Adrenal gland (tissue), 12 donors: ENCODE results near the gene NPY1R. TPM values are rescaled to one million over a fixed set of nuclear protein-coding genes. Genes with fewer than 3 reads are reported as not detected.

ENCODE experiments used
- DNase-seq, 7 donors: peaks; one replicate each; pipeline ENCODE4 v3.0.0-alpha.2; 2019 to 2020
- H3K27ac ChIP-seq, 5 donors: fragments of 200-600 bp; sonication (generic) in 4 of 5; 1 replicate in 3 of 5; 2 replicates in 2 of 5; pipeline versions ENCODE4 v1.5.1 to v1.8.0; 2016 to 2020; ENCODE audit warnings: mild to moderate bottlenecking in 1 of 5
- H3K27me3 ChIP-seq: fragments of 200-600 bp; 2 replicates; pipeline ENCODE4 v1.8.0; 2021
- H3K36me3 ChIP-seq, 2 donors: fragments of 200-600 bp; replicated peaks in 1 of 2; 1 replicate in 1 of 2; 2 replicates in 1 of 2; pipeline versions ENCODE4 v1.5.1 to v1.8.0; 2018 to 2022
- H3K4me1 ChIP-seq, 2 donors: fragments of 200-600 bp; replicated peaks in 1 of 2; 1 replicate in 1 of 2; 2 replicates in 1 of 2; pipeline versions ENCODE4 v1.5.1 to v1.8.0; 2018 to 2021
- H3K4me3 ChIP-seq, 4 donors: fragments of 200-600 bp; sonication (generic) in 3 of 4; one replicate each; pipeline ENCODE4 v1.5.1; 2016 to 2018
- H3K9me3 ChIP-seq, 3 donors: fragments of 200-600 bp; sonication (generic) in 1 of 3; replicated peaks in 1 of 3; 1 replicate in 2 of 3; 2 replicates in 1 of 3; pipeline versions ENCODE4 v1.5.1 to v1.8.0; 2016 to 2021
- POLR2A ChIP-seq, 2 donors: fragments of 450-650 bp; IDR thresholded peaks; one replicate each; pipeline ENCODE4 v1.6.1; 2017; ENCODE audit warnings: antibody characterized with exemption in 2 of 2, mild to moderate bottlenecking in 2 of 2, moderate library complexity in 1 of 2
- WGBS, 4 donors: extraction: QIAGEN DNeasy Blood & Tissue Kit in 2 of 4; methylation state at CpG; one replicate each; pipeline versions ENCODE4 v1.1.5 to v1.1.7; 2013 to 2017; 5-methylcytosine and 5-hydroxymethylcytosine counted together
- intact Hi-C, 2 donors: fragments of 100-400 bp; cut with DNase I; formaldehyde crosslinking; loops; one replicate each; pipeline versions ENCODE4 v1.14.1 to v1.15.0; 2022 to 2023
- polyA plus RNA-seq, 3 donors: library from polyadenylated mRNA; stranded (reverse); fragments of 200-250 nt in 2 of 3; fragments of 350-450 nt in 1 of 3; fragmentation: Illumina TruSeq in 1 of 3; extraction: RNeasy Lipid Tissue Mini Kit (QIAGEN cat#74804) in 1 of 3; gene quantifications; one replicate each; pipeline ENCODE4 v1.2.3, GENCODE V29; 2013 to 2014
- total RNA-seq, 9 donors: library from RNA; depleted of rRNA in 4 of 9; stranded (reverse); fragments of >200 nt in 4 of 9; fragments of 120-200 nt in 1 of 9; fragmentation: NEBNext Ultra II Directional in 1 of 9; extraction: Animal tissue kit (Norgen Biotek cat#: 25700) in 1 of 9; gene quantifications; one replicate each; pipeline versions ENCODE4 v1.1.0 to v1.2.4, GENCODE V29; 2013 to 2023
- TF ChIP-seq, protein P1 (sequence below), 6 experiments: fragments of 450-650 bp in 4 of 6; fragments of 200-600 bp in 2 of 6; sonication (generic) in 1 of 6; IDR thresholded peaks; 1 replicate in 5 of 6; 2 replicates in 1 of 6; pipeline versions ENCODE4 v1.5.1 to v1.8.0; 2016 to 2021; ENCODE audit warnings: antibody characterized with exemption in 6 of 6, mild to moderate bottlenecking in 2 of 6, moderate library complexity in 1 of 6
- donor health status: healthy with polysubstance abuse.
- donor health status: Bipolar disorder and iron deficiency.
- donor health status: DM: yes; HTN: yes; CAD: no.
- donor health status: DM: no; HTN: no; CAD: no.
- donor health status: DM: no; HTN: no; CAD: no.
- donor health status: DM: yes; HTN: yes; CAD: no.

NPY1R gene
- total and polyA plus RNA-seq, 12 donors: 6.9 to 105 (median 37.7) TPM

DNA sequence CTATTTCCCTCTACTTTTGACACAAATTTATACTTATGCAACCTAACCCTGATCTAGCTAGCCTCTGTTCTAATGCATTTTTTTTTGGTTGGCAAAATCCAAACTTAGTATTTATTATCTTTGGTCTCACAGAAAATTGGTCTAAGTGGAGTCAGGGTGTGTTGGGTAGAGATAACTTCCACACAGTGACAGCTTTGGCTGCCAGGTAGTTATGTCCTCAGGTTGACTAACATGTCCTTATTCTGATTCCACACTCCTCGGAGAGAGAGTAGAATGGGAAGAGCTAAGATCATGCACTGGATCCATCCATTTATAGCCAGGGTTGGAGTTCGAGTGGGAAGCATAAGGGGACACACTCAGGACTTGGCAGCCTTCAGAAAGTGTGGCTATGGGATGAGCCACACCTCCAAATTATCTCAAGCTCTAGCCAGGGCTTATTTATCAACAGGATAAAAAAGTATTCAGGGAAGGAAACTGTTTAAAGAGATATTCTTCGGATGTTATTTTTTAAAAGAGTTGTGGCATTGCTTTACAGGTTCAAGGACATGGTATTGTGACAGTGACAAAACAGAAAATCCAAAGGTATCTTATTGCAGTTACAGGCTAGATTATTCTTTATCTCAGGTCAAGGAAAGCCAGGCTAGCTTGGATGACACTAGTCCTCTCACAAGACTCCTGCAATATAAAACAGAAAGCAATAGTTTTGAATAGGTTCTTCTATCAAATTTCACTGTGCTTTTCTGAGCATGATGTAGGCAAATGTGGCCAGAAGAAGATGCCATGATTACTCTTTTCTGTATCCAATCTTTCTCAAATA, 51.5 kb downstream of the NPY1R start:
- no peaks in the 10 kb centered on the region for H3K27me3 ChIP-seq
- no peak overlapping the region for H3K4me3 ChIP-seq
- H3K27ac ChIP-seq: no peak overlapping the region
- no peak for TF ChIP-seq POLR2A (IDR thresholded peaks at IDR 0.05)
- TF ChIP-seq, protein P1, sequence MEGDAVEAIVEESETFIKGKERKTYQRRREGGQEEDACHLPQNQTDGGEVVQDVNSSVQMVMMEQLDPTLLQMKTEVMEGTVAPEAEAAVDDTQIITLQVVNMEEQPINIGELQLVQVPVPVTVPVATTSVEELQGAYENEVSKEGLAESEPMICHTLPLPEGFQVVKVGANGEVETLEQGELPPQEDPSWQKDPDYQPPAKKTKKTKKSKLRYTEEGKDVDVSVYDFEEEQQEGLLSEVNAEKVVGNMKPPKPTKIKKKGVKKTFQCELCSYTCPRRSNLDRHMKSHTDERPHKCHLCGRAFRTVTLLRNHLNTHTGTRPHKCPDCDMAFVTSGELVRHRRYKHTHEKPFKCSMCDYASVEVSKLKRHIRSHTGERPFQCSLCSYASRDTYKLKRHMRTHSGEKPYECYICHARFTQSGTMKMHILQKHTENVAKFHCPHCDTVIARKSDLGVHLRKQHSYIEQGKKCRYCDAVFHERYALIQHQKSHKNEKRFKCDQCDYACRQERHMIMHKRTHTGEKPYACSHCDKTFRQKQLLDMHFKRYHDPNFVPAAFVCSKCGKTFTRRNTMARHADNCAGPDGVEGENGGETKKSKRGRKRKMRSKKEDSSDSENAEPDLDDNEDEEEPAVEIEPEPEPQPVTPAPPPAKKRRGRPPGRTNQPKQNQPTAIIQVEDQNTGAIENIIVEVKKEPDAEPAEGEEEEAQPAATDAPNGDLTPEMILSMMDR (IDR thresholded peaks at IDR 0.05): no peak
- H3K4me1 ChIP-seq: no peaks in the 10 kb centered on the region
- no peaks in the 10 kb centered on the region for H3K9me3 ChIP-seq
- H3K36me3 ChIP-seq: no peaks in the 10 kb centered on the region
- intact Hi-C loops: no loop called here
- 27 to 47% (median 38%) methylated on average over 2 to 3 of the region's 3 CpGs for WGBS, 4 donors
- DNase-seq: no peak

DNA sequence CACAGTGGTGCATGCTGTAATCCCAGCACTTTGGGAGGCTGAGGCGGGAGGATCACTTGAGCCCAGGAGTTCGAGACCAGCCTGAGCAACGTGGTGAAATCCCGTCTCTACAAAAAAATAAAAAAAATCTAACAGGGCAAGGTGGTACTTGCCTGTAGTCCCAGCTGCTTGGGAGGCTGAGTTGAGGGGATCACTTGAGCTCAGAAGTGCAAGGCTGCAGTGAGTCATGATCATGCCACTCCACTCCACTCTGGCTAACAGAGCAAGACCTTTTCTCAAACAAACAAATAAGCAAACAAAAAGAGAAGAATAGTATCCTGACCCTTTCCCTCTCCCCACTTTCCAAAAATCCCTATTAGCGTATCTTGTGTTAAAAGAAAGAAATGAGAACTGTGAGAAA, 52.7 kb downstream of the NPY1R start:
- Histone ChIP-seq H3K4me1 (no peaks in the 10 kb centered on the region), H3K27ac (no peak overlapping the region), H3K4me3 (no peak overlapping the region), H3K27me3 (no peaks in the 10 kb centered on the region), H3K9me3 (no peaks in the 10 kb centered on the region), H3K36me3 (no peaks in the 10 kb centered on the region)
- DNase-seq: no peak
- TF ChIP-seq POLR2A (IDR thresholded peaks at IDR 0.05): no peak
- TF ChIP-seq, protein P1 (IDR thresholded peaks at IDR 0.05): no peak
- WGBS, 4 donors: 79 to 85% (median 83%) methylated on average over 5 of the region's 5 CpGs
- intact Hi-C loops: no loop called here

DNA sequence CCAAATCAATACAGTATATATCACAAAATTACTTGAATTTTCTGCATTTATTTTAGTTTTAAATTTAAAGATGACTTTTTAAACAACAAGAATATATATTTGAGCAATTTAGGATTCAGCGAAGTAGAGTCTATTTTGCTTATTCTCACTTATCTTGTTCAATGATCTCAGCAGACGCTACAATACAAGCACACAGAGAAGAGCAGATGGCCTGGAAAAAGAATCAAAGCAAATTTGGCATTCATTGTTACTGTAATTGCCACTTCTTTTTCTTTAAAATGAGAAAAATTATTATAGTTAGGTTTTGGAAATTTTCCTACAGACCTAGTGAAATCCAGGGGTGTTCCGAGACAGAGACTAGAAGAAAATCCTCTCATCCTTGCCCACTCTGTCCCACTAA, 57.5 kb downstream of the NPY1R start:
- intact Hi-C loops: no loop called here
- Histone ChIP-seq H3K36me3 (no peaks in the 10 kb centered on the region), H3K27ac (no peak overlapping the region), H3K4me3 (no peak overlapping the region), H3K9me3 (no peaks in the 10 kb centered on the region), H3K27me3 (no peaks in the 10 kb centered on the region), H3K4me1 (no peaks in the 10 kb centered on the region)
- TF ChIP-seq, protein P1 (IDR thresholded peaks at IDR 0.05): no peak
- no peak for TF ChIP-seq POLR2A (IDR thresholded peaks at IDR 0.05)
- DNase-seq: no peak
- 79 to 85% (median 80%) methylated on average over 3 of the region's 3 CpGs for WGBS, 4 donors

Other genes starting within 250 kb of the NPY1R start
- 10 to 100 TPM in 8 of 9 donors, 1 to 10 TPM in 1; 9.5 to 29.1 (median 19.2) TPM for gene NAF1, start 165.7 kb downstream of the NPY1R start, total RNA-seq
- 10 to 100 TPM in 1 of 3 donors, 1 to 10 TPM in 2; 2.9 to 16.9 (median 3.8) TPM for gene NAF1, start 165.7 kb downstream of the NPY1R start, polyA plus RNA-seq
- 1 to 10 TPM; 1.4 to 8.1 (median 3.2) TPM for gene NPY5R, start 11.3 kb upstream of the NPY1R start, total RNA-seq
- gene NPY5R, start 11.3 kb upstream of the NPY1R start, polyA plus RNA-seq: 1 to 10 TPM; 1.5 to 3.1 (median 2.7) TPM
- gene TKTL2, start 141.2 kb upstream of the NPY1R start, total RNA-seq: not detected
- not detected for gene TKTL2, start 141.2 kb upstream of the NPY1R start, polyA plus RNA-seq
- 10 to 100 TPM; 12.7 to 63.1 (median 18.5) TPM for gene TMA16, start 162.1 kb upstream of the NPY1R start, total RNA-seq
- 10 to 100 TPM in 2 of 3 donors, 1 to 10 TPM in 1; 7.7 to 30.1 (median 11.5) TPM for gene TMA16, start 162.1 kb upstream of the NPY1R start, polyA plus RNA-seq